ENCODE data around the gene IPO4.

- TF ChIP-seq POLR2A (IDR thresholded peaks at IDR 0.05) (no peak), CTCF (IDR thresholded peaks at IDR 0.05) (no peak)
Observed at GRCh38 chr14:24216345-24216699, 27.7 kb upstream of the IPO4 start.

Data from right lobe of liver (tissue), 4 donors.